GM18909 (cell line): ENCODE data around the gene LMAN2.

Source experiments
- ATAC-seq: cut with Tn5 transposase; IDR thresholded peaks from one replicate; pipeline ENCODE4 v1.9.1; 2021; ENCODE audit warnings: mild to moderate bottlenecking; ENCODE audit not compliant: unreplicated experiment, poor library complexity

LMAN2 gene

GRCh38 chr5:177330991-177331842 is 20.3 kb downstream of the LMAN2 start:
- no peak for ATAC-seq

DNA sequence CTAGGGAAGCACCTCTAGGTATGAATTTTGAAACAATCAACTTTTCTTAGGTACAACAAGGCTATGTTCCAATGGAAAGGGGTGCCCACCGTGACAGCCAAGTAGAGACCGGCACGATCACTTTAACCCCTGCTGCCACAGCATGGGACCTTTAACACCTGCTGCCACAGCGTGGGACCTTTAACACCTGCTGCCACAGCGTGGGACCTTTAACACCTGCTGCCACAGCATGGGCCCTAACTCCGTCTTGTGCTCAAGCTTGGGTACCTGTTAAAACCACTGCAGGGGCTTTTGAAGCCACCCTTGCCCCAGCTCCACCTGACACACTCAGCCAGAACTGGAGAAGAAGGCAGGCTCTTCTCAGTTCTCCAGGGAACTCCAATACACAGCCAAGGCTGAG is 21.6 kb downstream of the LMAN2 start:
- ATAC-seq = no peak

DNA sequence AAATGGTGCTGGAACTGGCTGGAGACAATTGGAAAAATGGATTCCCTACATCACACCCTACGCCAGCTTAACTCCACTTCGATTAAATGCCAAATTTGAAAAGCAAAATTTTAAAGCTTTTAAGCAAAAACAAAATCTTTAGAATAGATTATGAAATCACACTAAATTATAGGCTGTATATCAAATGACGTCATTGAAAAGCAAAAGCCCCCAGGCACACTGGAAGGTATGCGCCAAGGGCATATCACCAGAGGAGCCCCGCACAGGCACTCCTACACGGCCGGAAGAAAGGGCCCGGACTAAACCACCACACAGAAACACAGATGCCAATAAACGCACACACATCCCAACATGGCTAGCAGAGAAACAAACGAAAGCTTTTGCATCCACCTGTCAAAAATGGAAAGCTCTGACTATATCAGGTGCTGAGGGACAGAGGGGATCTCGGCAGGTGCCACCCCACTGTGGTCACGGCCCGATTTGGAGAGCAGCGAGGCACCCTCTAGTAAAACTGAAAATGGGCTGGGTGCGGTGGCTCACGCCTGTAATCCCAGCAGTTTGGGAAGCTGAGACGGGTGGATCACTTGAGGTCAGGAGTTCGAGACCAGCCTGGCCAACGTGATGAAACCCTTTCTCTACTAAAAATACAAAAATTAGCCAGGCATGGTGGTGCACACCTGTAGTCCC is 22.8 kb downstream of the LMAN2 start:
- ATAC-seq = no peak

- no peak for ATAC-seq
These were observed 23.6 kb downstream of the LMAN2 start for GRCh38 chr5:177327539-177328522.

DNA sequence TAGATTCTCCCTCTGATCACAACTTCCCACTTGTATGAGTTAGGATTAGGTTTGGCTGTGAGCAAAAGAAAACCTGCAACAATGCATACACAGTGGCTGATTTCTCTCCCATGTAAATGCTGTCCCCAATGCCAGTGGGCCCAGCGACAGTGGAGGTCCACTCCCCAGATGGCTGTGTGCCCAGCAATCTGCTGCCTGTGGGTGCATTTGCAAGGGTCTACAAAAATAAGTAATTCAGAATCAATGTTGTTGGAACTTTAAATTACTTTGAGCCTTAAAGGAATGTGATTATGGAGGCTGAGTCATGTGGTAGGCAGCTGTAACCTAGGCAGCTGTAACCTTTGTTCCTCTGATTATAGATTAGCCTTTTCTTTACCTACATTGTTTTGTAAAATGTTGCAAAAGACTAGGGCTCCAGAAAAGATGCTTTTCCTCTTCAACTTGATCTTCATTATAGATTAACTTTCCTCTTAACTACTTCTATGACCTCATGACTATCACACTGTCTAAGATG is 25.5 kb downstream of the LMAN2 start:
- no peak for ATAC-seq

DNA sequence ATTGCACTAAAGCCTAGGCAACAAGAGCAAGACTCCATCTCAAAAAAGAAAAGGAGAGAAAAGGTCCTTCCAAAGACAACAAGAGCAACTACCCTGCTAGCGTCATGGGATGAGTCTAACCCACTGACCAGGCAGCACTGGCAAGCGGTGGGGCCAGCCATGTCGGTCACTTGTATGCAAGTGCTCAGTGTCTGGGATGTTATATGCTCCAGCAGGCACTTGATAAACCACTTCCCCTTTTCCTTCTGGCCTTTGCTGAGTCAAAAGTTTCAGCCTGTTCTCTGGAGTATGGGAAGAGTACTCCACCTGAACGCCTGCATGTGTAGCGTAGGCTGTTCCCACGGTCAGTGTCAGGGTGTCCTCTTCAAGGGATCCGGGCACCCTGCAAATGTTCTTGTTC is 30.6 kb downstream of the LMAN2 start:
- no peak for ATAC-seq

GRCh38 chr5:177319913-177320588 is 31.4 kb downstream of the LMAN2 start:
- ATAC-seq = no peak

DNA sequence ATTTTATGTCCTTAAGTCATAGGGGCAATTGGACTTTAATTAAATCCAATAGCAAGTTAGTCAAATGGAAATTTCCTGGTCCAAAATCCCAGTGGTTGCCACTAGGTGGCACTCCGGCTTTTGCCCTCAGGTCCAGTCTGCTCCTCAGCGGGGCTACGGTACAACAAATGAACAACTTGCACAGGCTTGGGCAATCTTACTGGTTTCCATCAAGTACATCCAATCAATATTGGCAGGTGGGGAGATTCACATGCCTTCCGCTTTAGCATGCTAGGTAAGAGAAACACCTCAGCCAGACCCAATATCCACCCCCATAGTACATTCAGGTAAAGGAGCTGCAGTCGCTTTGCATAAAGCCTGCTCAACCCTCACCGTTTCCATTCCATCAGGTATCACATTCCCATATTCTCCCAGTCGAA is 33.5 kb downstream of the LMAN2 start:
- peak; percentile 44 for ATAC-seq

DNA sequence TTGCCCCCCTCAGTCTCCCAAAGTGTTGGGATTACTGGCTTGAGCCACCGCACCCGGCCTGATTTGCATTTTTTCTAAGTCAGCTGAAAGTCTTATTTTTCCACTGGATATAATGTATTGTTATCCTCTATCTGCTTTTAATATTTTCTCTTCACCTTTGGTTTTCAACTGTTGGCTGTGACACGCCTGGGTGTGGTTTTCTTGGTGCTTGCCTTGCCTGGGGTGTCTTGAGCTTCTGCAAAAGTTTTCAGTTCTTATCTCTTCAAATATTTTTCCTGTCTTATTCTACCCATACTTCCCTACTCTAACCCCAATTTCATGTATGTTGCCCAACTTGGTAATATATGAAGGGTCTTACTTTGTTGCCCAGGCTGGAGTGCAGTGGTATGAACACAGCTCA is 35.5 kb downstream of the LMAN2 start:
- no peak for ATAC-seq

GRCh38 chr5:177315411-177315810 is 36.1 kb downstream of the LMAN2 start:
- ATAC-seq = no peak

DNA sequence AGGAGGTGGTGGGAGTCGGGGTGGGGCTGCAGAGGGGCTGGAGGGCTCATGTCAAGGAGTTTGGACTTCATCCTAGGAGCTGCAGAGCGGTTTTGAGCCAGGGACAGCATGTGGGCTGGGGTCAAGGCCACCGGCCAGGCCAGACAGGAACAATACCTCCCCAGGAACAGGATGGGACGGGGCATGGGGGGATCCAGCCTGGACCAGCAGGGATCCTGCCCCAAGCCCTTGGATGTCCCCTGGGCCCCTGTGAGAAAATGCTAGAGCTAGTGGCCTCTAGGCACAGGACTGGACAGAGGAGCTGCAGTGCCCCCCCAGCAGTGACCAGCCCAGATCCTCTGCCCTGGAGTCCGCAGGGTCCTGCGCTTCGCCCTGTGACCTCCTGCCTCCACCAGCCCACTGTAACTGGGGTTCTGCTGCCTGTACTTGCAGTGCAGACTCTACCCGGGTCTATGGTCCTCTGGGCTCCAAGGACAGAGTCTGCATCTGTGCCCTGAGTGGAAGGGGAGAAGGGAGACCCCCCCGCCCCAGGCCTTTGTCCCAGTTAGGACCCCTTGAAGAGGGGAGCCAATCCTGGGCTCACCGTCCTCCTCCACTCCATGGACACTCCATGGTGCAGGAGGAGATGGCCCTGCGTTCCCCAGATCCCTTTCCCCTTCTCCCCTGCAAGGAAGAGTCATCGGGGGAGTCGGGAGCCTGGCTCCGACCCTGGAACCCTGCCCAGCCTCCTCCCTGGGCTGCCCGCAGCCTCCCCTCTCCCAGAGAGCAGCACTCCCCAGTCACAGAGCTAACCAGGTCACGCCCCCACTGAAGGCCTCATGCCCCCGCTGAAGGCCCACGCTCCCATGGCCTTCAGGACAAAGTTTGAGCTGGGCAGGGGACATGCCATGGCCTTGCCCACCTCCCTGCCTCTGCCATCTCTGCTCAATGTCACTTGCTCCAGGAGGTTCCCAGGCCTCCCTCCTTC is 36.8 kb downstream of the LMAN2 start:
- no peak for ATAC-seq

DNA sequence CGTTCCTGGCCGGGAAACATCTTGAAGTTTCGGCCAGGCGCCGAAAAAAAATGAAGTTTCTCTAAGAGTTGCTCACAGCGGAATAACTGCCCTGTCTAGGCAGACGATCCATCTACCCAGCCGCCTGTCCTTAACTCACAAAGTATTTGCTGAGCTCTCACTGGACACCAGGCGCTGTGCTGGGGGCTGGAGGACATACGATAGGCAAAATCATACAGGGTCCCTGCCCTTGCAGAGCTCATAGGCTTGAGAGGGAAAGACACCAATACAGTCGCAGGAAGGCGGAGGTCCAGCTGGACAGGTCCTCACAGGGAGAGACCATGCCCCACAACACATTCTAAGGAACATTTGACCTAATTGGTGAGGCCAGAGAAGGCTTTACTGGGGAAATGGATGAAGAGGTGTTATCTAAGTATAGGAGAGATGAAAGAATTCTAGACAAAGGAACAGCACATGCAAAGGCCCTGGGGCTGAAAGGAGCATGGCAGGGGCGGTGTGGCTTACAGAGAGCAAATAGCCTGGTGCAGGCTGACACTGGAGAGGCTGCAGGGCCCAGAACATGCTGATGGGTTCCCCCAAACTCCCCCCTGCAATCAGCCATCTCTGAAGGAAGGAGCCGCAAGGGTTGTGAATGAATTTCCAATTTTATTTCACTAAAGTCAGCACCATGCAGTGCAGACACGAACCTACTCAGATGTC is 37.8 kb downstream of the LMAN2 start:
- no peak for ATAC-seq

DNA sequence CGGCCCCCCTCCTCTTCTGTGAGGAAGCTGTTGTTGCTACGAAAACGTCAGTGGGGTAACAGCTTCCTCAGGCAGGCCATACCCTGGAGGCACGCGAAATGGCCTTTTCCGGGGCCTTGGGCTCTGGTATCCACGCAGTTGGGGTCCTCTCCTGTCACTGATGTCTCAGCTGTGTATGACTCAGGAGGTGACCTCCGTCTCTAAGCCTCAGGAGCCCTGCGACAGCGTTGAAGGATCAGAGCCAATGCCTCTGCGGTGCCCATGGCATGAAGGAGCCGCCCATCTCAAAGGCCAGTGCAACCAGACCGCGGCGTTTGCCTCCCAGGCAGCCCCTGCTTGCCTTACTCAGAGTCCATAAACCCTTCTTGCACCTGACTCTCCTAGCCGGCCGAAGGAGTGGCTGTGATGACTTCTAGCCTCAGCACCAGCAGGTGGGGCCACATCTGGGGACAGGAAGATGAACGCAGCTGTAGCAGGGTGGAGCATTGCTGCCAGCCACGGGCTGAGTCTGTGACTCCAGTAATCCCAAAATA is 38.8 kb downstream of the LMAN2 start:
- peak; percentile 20 for ATAC-seq

GRCh38 chr5:177311723-177312648 is 39.5 kb downstream of the LMAN2 start, which contains the start of gene MXD3:
MXD3 (minus strand) TSS chr5:177311898; CDS start chr5:177311830, 68 bp downstream.
- ATAC-seq = peak; percentile 78

GRCh38 chr5:177311392-177311722 is 40.1 kb downstream of the LMAN2 start:
- ATAC-seq = peak; percentile 1

GRCh38 chr5:177310757-177311391 is 40.6 kb downstream of the LMAN2 start:
- ATAC-seq = peak; percentile 30
